ENCODE measurements around the gene TNFSF9.

TNFSF9 gene

GRCh38 chr19:6509118-6509971, 21.5 kb upstream of the TNFSF9 start:
- no peak for DNase-seq

DNA sequence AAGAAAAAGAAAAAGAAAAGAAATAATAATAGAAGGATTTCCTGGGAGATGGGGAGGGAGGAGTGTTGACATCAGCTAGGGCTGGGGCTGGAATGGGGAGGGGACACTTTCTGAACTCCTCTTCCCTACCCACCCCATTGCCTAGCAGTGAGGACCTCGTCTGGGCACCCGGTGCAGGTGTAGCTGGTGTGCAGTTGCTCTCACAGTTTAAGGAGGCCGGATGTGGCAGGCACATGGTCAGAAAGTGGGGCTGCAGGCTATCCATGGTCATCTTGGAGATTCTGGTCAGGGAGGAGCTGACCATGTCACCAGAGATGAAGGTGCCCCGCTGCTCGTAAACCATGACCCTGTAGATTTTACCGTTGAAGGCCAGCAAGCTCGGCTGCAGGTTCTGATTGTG, 20.2 kb upstream of the TNFSF9 start:
- DNase-seq: no peak

- no peak for DNase-seq
Measured at GRCh38 chr19:6514089-6514488, 16.7 kb upstream of the TNFSF9 start.

DNA sequence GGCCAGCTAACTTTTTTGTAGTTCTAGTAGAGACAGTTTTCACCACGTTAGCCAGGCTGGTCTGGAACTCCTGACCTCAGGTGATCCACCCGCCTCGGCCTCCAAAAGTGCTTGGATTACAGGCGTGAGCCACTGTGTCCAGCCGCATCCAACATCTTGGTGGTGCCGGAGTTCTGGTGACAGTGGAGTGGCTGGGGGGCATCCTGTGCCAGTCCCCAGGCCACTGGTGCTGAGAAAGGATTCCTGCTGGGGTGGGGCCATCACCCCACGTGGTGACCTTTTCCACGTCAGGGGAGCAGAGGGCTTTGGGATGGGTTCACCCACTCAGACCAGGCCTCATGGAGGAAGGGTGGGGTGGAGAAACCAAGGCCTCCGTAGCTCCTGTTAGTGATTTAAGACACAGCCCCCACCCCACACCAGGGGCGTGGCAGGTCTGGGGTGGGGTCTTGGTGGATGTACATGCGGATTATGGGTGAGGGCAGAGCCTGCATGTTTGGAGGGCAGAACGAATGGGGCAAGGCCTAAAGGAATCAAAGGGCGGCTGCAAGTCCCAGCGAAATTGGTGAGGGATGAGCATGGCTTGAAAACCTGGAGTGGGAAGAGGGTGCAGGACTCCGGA, 15.8 kb upstream of the TNFSF9 start:
- DNase-seq: no peak

- no peak for DNase-seq
Measured at GRCh38 chr19:6516018-6516658, 14.7 kb upstream of the TNFSF9 start.

- no peak for DNase-seq
Measured at GRCh38 chr19:6516659-6517291, 14.1 kb upstream of the TNFSF9 start.

DNA sequence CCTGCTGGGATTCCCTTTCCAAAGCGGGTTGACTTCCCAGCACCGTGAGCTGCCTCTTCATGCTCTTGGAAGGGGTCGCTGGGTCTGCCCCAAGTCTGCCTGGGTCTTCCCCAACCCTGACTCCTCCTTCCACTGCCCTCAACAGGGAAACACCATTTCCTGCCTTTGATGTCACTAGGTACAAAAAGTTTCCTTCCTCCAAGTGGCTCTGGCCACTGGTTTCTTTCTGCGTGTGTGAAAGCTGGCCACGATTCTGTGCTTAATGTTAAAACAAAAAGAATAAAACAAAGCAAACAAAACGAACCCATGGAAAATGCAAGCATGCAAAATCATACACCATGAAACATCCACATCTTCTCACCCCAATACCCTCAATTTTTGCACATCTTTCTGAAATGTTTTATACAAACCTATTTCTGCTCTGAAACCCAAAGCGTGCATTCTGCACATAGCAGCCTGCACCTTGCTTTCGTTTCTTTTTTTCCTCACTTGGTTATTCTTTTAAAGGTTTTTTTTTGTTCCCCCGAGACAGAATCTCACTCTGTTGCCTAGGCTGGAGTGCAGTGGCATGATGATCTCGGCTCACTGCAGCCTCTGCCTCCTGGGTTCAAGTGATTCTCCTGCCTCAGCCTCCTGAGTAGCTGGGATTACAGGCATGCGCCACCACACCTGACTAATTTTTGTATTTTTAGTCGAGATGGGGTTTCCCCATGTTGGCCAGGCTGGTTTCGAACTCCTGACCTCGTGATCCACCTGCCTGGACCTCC, 12.5 kb upstream of the TNFSF9 start:
- no peak for DNase-seq

DNA sequence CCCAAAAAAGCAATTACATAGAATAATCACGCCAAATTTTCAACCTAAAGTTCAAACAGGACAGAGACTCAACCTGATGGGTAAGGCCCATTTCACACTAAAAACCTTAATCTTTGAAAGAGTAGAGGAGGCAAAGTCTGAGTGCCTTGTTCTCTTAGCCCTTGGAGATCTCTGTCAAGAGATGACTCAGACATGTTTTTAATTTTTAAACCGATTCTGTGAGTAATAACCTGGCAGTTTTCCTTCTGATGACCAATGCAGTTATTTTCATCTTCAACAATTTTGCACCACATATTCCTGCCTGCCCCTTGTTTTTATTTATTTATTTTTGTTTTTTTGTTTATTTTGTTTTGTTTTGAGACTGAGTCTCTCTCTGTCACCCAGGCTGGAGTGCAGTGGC, 11.5 kb upstream of the TNFSF9 start:
- DNase-seq: no peak

DNA sequence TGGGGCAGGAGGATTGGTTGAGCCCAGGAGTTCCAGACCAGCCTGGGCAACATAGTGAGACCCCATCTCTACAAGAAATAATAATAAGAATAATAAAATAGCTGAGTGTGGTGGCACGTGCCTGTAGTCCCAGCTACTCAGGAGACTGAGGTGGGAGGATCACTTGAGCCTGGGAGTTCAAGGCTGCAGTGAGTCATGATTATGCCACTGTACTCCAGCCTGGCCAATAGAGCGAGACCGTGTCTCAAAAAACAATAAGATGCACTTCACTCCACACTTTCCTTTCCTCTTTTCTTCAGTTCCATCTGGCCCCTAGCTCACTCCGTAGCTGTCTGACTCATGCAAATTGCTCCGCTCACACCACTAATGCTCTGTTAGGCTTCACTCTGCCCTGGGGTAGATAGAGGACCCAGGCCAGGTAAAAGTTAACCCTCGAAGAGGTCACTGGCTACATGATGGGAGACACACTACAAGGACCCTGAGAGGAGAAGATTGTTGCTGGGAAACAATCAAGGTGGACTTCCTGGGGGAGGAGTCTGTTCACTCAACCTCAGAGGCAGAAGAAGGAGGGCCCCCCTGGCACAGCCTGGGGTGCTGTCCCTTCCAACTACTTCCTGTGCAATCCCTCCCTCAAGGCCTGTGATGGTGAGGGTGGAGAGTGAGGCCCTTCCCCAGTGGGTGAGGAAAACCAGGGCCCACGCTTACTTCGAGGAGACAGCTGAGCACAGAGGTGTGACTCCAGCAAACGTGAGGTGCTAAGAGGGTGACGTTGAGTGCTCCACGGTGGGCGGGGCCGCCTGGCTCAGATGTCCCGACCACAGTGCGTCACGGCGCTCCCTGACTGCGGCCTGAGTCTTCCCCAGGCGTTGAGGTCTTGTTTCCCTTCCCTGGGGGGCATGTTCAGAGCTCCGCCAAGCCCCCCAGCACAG, 8.8 kb upstream of the TNFSF9 start:
- DNase-seq: no peak

- DNase-seq: no peak
Measured at GRCh38 chr19:6522712-6523111, 8.1 kb upstream of the TNFSF9 start.

DNA sequence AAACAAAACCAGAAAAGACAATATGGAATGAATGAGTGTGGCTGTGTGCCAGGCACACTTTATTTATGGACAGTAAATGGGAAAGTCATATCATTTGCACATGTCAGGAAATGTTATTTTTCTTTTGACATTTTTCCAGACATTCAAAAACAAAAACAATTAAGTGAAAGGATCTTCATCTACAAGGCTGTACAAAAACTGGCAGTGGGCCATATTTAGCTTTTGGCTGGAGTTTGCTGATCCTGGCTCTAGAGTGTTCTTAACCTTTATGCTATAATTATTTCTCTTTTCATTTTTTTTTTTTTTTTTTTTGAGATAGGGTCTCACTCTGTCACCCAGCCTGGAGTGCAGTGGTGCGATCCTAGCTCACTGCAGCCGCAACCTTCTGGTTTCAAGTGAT, 6.5 kb upstream of the TNFSF9 start:
- no peak for DNase-seq

DNA sequence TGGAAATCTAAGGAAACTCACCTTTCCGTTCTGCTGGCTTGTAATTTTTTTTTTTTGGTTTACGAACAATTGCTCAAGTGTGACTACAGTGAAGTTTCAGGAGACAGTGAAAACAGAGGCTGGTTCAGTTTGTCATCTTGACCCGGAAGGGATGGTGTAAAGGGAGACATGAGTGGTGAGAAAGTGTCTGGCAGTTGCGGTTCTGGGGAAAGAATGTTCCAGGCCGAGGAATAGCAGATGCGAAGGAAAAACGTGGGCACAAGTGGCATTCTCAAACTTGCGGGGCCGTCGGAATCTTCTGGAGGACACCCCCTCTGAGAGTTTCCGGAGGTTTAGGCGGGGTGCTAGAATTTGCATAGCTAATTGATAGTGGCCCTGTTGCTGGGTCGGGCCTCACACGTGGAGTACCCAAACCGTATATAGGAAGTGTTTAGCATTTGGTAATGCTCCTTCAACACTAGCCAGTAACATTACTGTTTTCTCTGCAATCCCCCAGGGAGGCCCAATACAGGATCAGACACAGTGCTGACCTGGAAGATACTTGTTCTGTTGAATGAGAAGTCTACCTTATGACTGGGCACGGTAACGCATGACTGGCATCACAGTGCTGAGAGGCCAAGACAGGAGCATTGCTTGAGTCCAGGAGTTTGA, 2.8 kb upstream of the TNFSF9 start:
- DNase-seq: no peak

GRCh38 chr19:6528544-6529121, 2.2 kb upstream of the TNFSF9 start:
- DNase-seq: no peak

DNA sequence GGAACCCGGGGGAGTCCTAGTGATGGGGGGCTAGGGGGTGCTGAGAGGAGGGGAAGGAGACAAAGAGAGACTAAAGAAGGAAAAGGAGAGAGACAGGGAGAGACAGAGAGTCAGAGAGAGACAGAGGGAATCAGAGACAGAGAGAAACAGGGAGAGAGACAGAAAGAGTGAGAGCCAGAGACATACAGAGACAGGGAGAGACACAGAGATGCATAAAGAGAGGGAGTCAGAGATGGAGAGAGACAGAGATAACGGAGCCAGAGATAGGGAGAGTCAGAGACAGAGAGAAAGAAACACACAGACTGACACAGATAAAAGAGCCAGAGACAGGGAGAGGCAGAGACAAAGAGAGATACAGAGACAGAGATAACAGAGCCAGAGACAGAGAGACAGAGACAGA, 1.5 kb upstream of the TNFSF9 start:
- no peak for DNase-seq

- DNase-seq: no peak
Measured at GRCh38 chr19:6529937-6530385, 865 bp upstream of the TNFSF9 start.

- no peak for DNase-seq
Measured at GRCh38 chr19:6531163-6531955, 533 bp downstream of the TNFSF9 start.

DNA sequence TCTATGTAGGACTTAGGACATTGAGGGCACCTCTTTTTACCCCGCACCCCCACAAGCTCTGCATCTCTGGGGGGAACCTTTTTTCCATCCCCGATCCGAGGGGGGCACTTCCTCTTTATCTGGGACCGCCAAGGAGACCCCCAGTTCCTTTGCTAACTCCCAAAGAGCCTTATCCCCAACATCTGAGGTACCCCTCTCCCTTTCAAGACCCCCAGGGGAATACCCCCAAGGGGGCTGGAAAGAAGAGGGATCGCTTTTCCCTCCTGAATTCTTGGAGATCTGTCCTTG, 1.1 kb downstream of the TNFSF9 start:
- no peak for DNase-seq

- no peak for DNase-seq
Measured at GRCh38 chr19:6532244-6532999, 1.6 kb downstream of the TNFSF9 start.

DNA sequence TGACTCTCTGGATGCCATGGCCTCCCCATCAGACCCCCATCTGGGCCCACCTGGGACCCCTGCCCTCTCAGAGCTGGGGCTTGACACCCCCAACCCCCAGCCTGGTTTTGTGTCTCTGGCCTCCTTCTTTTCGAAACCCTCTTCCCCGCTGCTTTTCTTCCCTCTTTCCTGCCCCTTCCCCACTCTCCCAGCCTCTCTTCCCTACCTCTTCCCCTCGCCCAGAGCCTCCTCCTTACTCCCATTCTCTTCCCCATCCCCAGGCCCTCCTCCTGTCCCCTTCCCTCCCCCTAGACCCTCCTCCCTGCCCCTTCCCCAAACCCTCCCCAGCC, 2.1 kb downstream of the TNFSF9 start:
- no peak for DNase-seq
